Mucosa of descending colon (tissue), 3 donors: ENCODE data around the gene COMMD4. TPM values are rescaled to one million over a fixed set of nuclear protein-coding genes. Genes with fewer than 3 reads are reported as not detected.
A peak's percentile ranks its signal among the peaks of the same experiment; 100 is the strongest.

Experiments used
- ATAC-seq: fragments of 200-7000 bp; cut with Tn5 transposase; one replicate; pipeline ENCODE4 v1.9.1; 2020; ENCODE audit warnings: mild to moderate bottlenecking, moderate library complexity
- DNase-seq, 3 donors: peaks; one replicate each; pipeline ENCODE4 v3.0.0-alpha.2; 2020
- H3K36me3 ChIP-seq: fragments of 200-600 bp; one replicate; pipeline ENCODE4 v1.8.0; 2021; ENCODE audit warnings: low read depth, mild to moderate bottlenecking
- H3K4me1 ChIP-seq: fragments of 200-600 bp; one replicate; pipeline ENCODE4 v1.8.0; 2021; ENCODE audit warnings: low read depth, mild to moderate bottlenecking
- H3K4me3 ChIP-seq: fragments of 200-600 bp; one replicate; pipeline ENCODE4 v1.8.0; 2021; ENCODE audit warnings: mild to moderate bottlenecking
- H3K9me3 ChIP-seq: fragments of 200-600 bp; one replicate; pipeline ENCODE4 v1.8.0; 2021; ENCODE audit warnings: mild to moderate bottlenecking
- intact Hi-C, 2 donors: fragments of 100-400 bp; cut with DNase I in 1 of 2; cut with micrococcal nuclease in 1 of 2; formaldehyde crosslinking; loops; one replicate each; pipeline versions ENCODE4 v1.11.0 to v1.11.1; 2022; cut with DNase I, micrococcal nuclease
- total RNA-seq, 3 donors: library from RNA; stranded (reverse); fragmentation: NEBNext Ultra II Directional in 2 of 3; extraction: Animal tissue kit (Norgen Biotek cat#: 25700) in 2 of 3; gene quantifications; one replicate each; pipeline versions ENCODE4 v1.2.1 to v1.2.4, GENCODE V29; 2021 to 2023
- TF ChIP-seq, protein P1 (sequence below): fragments of 200-600 bp; IDR thresholded peaks from one replicate; pipeline ENCODE4 v1.8.0; 2022; ENCODE audit warnings: antibody characterized with exemption, mild to moderate bottlenecking
- donor health status: DM: no; HTN: no; CAD: no; lungs with moderate emphysema.
- donor health status: DM: no; HTN: no; CAD: no.
- donor health status: DM: no; HTN: yes; CAD: no.

COMMD4 gene
- total RNA-seq, 3 donors from 2014 or later, result 57.2 to 84.9 (median 72.3) TPM

DNA sequence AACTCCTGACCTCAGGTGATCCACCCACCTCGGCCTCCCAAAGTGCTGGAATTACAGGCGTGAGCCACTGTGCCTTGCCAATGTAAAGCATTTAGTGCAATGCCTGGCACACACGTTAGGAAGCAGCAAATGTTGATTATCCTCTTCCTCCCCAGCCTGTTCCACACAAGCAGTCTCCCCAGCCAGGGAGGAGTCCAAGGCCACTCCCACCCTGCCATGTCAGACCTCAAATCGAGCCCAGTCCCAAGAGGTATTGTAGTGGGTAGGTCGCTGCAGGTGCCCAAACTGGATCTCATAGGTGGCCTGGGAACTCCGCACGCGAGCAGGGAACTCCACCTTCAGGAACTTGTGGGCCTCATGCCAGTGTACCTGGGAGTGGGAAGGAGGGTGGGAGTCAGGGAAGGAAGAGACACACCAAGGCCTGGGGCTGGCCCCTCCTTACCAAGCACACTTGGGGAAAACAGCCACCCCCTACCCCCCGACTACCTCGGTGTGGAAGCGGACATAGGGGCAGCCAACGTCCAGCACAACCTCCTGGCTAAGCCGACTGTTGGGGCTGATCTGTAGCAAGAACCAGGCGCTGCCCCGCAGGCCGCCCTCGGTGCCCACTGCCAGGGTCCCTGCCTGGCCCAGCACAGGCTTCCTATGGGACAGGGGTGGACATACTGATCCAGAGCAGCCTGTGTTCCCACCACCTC is 22.3 kb downstream of the COMMD4 start:
- TF ChIP-seq, protein P1, sequence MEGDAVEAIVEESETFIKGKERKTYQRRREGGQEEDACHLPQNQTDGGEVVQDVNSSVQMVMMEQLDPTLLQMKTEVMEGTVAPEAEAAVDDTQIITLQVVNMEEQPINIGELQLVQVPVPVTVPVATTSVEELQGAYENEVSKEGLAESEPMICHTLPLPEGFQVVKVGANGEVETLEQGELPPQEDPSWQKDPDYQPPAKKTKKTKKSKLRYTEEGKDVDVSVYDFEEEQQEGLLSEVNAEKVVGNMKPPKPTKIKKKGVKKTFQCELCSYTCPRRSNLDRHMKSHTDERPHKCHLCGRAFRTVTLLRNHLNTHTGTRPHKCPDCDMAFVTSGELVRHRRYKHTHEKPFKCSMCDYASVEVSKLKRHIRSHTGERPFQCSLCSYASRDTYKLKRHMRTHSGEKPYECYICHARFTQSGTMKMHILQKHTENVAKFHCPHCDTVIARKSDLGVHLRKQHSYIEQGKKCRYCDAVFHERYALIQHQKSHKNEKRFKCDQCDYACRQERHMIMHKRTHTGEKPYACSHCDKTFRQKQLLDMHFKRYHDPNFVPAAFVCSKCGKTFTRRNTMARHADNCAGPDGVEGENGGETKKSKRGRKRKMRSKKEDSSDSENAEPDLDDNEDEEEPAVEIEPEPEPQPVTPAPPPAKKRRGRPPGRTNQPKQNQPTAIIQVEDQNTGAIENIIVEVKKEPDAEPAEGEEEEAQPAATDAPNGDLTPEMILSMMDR, result no peak
- no peaks in the 10 kb centered on the region for H3K36me3 ChIP-seq
- H3K4me3 ChIP-seq, result no peak overlapping the region
- H3K4me1 ChIP-seq, result no peaks in the 10 kb centered on the region
- DNase-seq, result no peak
- intact Hi-C loops, result no loop called here
- H3K9me3 ChIP-seq, result no peaks in the 10 kb centered on the region
- no peak for ATAC-seq

DNA sequence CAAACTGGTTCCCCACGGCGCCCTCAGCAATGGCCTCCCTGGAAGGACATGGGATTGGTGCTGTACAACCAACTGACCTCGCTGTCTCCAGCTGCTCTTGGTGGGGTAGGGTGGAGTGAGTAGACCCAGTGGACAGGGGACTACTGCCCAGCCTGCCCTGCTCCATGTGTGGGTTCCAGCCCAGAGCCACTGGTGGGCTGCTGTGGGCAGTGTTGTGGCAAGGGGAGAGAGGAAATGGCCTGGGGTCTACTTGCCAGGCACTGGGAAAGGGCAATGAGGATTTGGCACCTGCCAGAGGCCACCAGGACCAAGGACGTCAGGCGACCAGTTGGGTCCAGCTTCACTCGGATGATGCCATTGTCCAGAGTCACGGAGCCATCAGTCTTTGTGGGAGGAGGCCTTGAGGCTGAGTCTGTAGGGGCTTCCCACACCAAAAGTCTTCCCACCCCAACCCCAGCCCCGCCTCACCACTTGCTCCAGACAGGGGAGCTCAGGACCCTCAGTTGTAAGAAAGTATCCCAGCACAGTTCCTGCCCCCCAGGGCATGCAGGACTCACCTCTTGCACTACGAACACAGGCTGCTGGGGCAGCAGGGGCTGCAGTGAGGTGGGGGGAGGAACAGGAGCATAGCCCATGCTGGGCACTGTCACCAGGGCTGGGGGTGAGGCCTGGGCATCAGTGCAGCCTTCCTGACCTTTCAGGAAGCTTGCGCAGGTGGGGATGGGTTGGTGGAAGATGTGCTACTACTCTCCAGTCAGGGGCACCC is 23.1 kb downstream of the COMMD4 start:
- H3K36me3 ChIP-seq, result no peaks in the 10 kb centered on the region
- no peak for DNase-seq
- no peak for ATAC-seq

DNA sequence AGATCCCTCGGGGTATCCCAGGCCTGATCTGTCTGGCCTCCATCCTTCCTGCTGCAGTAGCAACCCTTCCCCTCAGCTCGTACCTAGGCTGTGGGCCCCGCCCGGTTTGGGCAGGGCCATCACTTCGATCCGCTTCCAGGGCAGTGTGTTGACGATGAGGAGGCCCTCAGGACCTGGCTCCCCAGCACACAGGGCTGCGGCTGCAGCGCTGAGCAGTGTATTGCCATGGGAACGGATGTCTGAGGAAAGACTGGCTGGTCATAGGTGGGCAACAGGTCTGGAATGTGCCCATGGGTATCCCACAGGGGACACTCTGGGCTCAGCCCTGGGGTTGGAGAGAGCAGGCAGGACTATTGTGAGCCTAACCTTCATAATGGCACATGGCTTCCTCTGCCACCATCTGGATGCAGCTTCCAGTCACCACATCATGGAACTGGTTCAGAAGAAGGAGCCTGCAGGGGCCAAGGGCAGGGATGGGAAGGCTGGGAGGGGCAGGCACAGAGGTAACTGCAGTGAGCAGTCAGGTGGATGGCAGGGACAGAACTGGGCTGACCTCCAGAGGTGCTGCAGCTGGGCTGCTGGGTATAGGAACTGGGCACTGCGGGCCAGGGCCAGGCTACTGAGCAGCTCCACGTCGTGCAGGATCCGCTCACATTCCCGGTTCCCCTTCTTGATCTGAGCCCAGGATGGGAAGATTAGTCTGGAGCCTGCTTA is 23.8 kb downstream of the COMMD4 start:
- Histone ChIP-seq H3K9me3 (no peaks in the 10 kb centered on the region), H3K4me1 (no peaks in the 10 kb centered on the region), H3K36me3 (no peaks in the 10 kb centered on the region), H3K4me3 (no peak overlapping the region)
- ATAC-seq (peak; percentile 11), DNase-seq (no peak)
- TF ChIP-seq, protein P1, result no peak
- intact Hi-C loops, result no loop called here

More for the DNA sequence above, 23.1 kb downstream of the COMMD4 start:
- intact Hi-C loops, result no loop called here
- H3K4me3 ChIP-seq, result no peak overlapping the region
- no peaks in the 10 kb centered on the region for H3K4me1 ChIP-seq
- H3K9me3 ChIP-seq, result no peaks in the 10 kb centered on the region
- TF ChIP-seq, protein P1, result no peak

DNA sequence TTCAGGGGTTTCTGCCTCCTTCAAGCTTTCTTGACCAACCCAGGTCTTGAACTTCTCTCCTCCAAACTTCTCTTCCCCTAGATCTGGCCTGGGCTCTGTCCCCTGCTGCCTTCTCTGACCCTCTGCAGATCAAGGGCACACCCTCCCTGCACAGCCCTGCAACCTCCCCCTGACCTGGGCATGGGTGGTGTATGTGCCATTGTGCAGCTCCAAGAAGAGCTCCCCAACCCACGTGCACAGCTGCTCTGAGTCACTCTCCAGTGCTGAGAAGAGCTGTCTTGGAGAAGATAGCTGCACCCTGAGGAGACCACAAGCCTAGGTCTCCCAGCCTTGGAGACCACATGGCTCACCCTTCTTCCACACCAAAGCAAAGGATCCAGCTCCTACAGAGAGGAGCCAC is 24.5 kb downstream of the COMMD4 start:
- ATAC-seq, result no peak
- intact Hi-C loops, result no loop called here
- no peaks in the 10 kb centered on the region for H3K9me3 ChIP-seq
- no peak for DNase-seq
- H3K36me3 ChIP-seq, result no peaks in the 10 kb centered on the region
- TF ChIP-seq, protein P1, result no peak
- H3K4me1 ChIP-seq, result no peaks in the 10 kb centered on the region
- no peak overlapping the region for H3K4me3 ChIP-seq

DNA sequence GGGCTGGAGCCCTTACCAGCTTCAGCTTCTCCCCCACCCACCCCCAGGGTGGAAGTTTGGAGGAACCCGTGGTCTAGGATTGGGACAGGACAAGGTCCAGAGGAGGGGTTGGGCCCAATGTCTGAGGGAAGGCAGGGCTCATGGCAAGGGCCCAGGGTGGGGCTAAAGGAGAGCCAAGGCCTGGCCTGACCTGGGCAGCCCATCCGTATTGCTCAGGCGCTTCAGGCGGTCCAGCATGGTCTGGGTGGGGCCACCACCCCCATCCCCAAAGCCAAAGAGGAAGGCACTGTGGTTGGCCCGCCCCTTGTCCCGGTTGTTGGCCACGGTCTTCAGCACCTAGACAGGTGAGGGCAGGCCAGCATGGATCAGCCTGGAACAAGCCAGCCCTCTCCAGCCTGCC is 25.0 kb downstream of the COMMD4 start:
- ATAC-seq (no peak), DNase-seq (no peak)
- intact Hi-C loops, result no loop called here
- TF ChIP-seq, protein P1, result no peak
- H3K4me3 ChIP-seq, result no peak overlapping the region
- H3K36me3 ChIP-seq, result no peaks in the 10 kb centered on the region
- no peaks in the 10 kb centered on the region for H3K9me3 ChIP-seq
- H3K4me1 ChIP-seq, result no peaks in the 10 kb centered on the region
